ENCODE results near the gene NSMCE1. TPM values are rescaled to one million over a fixed set of nuclear protein-coding genes. Genes with fewer than 3 reads are reported as not detected.
A peak's percentile ranks its signal among the peaks of the same experiment; 100 is the strongest.

Gene NSMCE1
- total RNA-seq, 1 donor from 2014 or later = 72.0 TPM

GRCh38 chr16:27230562-27231001 is 38.0 kb downstream of the NSMCE1 start:
- DNase-seq (ENCODE audit: low spot score) = peak; percentile 61

- no peak for DNase-seq (ENCODE audit: low spot score)
Measured at GRCh38 chr16:27229891-27230470, 38.6 kb downstream of the NSMCE1 start.

- no peak for DNase-seq (ENCODE audit: low spot score)
Measured at GRCh38 chr16:27228621-27229501, 39.7 kb downstream of the NSMCE1 start.

GRCh38 chr16:27228045-27228444 is 40.5 kb downstream of the NSMCE1 start:
- no peak for DNase-seq (ENCODE audit: low spot score)

- no peak for DNase-seq (ENCODE audit: low spot score)
Measured at GRCh38 chr16:27226976-27227705, 41.4 kb downstream of the NSMCE1 start.

GRCh38 chr16:27226476-27226875 is 42.1 kb downstream of the NSMCE1 start:
- DNase-seq (ENCODE audit: low spot score) = no peak

GRCh38 chr16:27225536-27226360 is 42.8 kb downstream of the NSMCE1 start:
- peak; percentile 34 for DNase-seq (ENCODE audit: low spot score)

- no peak for DNase-seq (ENCODE audit: low spot score)
Measured at GRCh38 chr16:27224741-27225300, 43.8 kb downstream of the NSMCE1 start.

- DNase-seq (ENCODE audit: low spot score) = no peak
Measured at GRCh38 chr16:27224271-27224737, 44.3 kb downstream of the NSMCE1 start.

- no peak for DNase-seq (ENCODE audit: low spot score)
Measured at GRCh38 chr16:27223701-27224100, 44.9 kb downstream of the NSMCE1 start.

- DNase-seq (ENCODE audit: low spot score) = no peak
Measured at GRCh38 chr16:27223226-27223610, 45.4 kb downstream of the NSMCE1 start.

GRCh38 chr16:27222249-27223225 is 46.0 kb downstream of the NSMCE1 start:
- peak; percentile 46 for DNase-seq (ENCODE audit: low spot score)

- no peak for DNase-seq (ENCODE audit: low spot score)
Measured at GRCh38 chr16:27221576-27222248, 46.9 kb downstream of the NSMCE1 start.

- DNase-seq (ENCODE audit: low spot score) = no peak
Measured at GRCh38 chr16:27220991-27221390, 47.6 kb downstream of the NSMCE1 start.

- DNase-seq (ENCODE audit: low spot score) = no peak
Measured at GRCh38 chr16:27220527-27220926, 48.0 kb downstream of the NSMCE1 start.

GRCh38 chr16:27220120-27220519 is 48.5 kb downstream of the NSMCE1 start:
- no peak for DNase-seq (ENCODE audit: low spot score)

- no peak for DNase-seq (ENCODE audit: low spot score)
Measured at GRCh38 chr16:27219161-27219560, 49.4 kb downstream of the NSMCE1 start.

- DNase-seq (ENCODE audit: low spot score) = no peak
Measured at GRCh38 chr16:27218756-27219155, 49.8 kb downstream of the NSMCE1 start.

GRCh38 chr16:27217256-27217655 is 51.3 kb downstream of the NSMCE1 start:
- no peak for DNase-seq (ENCODE audit: low spot score)

Measured in mucosa of gallbladder (tissue), 1 donor.